ENCODE data around the gene CACNA1S. TPM values are rescaled to one million over a fixed set of nuclear protein-coding genes. Genes with fewer than 3 reads are reported as not detected.

The CACNA1S gene
- total RNA-seq, 1 donor from 2014 or later, result 0.08 TPM

DNA sequence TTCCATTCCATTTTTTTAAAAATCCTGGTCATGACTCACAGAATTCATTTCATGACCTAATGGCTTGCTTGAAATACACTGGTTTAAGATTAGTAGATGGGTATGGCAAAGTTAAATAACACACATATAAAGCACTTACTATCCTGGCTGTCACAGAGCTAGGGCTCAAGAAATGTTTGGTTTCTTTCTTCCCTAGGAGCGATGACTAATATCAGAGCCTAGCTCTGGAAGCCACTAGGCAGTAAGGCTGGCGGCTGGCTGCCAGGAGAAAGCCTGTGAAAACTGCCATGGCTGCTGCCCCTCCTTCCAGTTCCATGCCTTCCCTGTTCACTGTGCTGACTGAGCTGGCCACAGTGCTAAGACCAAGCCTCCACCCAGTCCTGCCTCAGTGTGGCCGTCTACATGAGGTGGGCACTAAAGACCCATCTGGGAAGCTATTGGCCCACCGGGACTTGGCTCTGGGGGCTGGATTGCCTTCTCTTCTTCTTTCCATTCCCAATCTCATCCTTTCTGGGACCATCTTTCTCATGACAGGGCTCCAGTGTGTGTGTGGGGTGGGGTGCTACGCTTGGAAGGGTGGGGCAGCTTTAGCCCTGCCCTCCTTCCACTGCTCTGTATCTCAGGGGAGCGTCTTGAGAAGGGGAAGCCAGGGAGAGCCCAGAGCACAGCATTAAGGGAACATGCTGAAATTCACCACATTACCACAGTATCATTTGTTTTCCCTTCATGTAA is 25.5 kb upstream of the CACNA1S start:
- H3K9me3 Mint-ChIP-seq (ENCODE audit: unreplicated experiment), result no peaks in the 10 kb centered on the region
- TF ChIP-seq, protein P1, sequence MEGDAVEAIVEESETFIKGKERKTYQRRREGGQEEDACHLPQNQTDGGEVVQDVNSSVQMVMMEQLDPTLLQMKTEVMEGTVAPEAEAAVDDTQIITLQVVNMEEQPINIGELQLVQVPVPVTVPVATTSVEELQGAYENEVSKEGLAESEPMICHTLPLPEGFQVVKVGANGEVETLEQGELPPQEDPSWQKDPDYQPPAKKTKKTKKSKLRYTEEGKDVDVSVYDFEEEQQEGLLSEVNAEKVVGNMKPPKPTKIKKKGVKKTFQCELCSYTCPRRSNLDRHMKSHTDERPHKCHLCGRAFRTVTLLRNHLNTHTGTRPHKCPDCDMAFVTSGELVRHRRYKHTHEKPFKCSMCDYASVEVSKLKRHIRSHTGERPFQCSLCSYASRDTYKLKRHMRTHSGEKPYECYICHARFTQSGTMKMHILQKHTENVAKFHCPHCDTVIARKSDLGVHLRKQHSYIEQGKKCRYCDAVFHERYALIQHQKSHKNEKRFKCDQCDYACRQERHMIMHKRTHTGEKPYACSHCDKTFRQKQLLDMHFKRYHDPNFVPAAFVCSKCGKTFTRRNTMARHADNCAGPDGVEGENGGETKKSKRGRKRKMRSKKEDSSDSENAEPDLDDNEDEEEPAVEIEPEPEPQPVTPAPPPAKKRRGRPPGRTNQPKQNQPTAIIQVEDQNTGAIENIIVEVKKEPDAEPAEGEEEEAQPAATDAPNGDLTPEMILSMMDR (IDR thresholded peaks at IDR 0.05; ENCODE audit: unreplicated experiment), result no peak

DNA sequence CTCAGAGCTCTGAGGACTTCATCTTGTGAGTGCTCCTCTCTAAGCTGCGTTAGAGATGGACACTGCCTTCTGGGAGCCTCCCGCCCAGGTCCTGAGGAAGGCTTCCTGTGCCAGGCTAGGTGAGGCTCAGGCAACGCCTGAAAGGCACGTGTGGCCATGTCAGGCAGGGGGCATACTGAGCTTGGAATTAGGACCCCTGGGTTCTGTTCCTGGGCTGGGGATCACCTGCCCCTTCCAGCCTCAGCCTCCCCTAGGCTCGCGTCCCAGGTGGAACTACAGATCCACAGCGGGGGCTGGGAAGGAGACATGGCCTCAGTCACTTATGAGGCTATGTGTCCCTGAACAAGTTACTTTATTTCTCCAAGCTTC is 24.8 kb upstream of the CACNA1S start:
- Mint-ChIP-seq H3K36me3 (ENCODE audit: low read depth, unreplicated experiment) (peaks cover 43% of the 10 kb centered on the region), H3K4me1 (ENCODE audit: unreplicated experiment) (peaks cover 24% of the 10 kb centered on the region), H3K27me3 (ENCODE audit: unreplicated experiment) (peaks cover 16% of the 10 kb centered on the region)

More for the DNA sequence above, 25.5 kb upstream of the CACNA1S start:
- Mint-ChIP-seq H3K27ac (ENCODE audit: unreplicated experiment) (no peak overlapping the region), H3K4me1 (ENCODE audit: unreplicated experiment) (peaks cover 24% of the 10 kb centered on the region), H3K36me3 (ENCODE audit: low read depth, unreplicated experiment) (peaks cover 46% of the 10 kb centered on the region), H3K4me3 (ENCODE audit: unreplicated experiment) (no peak overlapping the region), H3K27me3 (ENCODE audit: unreplicated experiment) (peaks cover 16% of the 10 kb centered on the region)
- no peak for DNase-seq (ENCODE audit: low spot score)

DNA sequence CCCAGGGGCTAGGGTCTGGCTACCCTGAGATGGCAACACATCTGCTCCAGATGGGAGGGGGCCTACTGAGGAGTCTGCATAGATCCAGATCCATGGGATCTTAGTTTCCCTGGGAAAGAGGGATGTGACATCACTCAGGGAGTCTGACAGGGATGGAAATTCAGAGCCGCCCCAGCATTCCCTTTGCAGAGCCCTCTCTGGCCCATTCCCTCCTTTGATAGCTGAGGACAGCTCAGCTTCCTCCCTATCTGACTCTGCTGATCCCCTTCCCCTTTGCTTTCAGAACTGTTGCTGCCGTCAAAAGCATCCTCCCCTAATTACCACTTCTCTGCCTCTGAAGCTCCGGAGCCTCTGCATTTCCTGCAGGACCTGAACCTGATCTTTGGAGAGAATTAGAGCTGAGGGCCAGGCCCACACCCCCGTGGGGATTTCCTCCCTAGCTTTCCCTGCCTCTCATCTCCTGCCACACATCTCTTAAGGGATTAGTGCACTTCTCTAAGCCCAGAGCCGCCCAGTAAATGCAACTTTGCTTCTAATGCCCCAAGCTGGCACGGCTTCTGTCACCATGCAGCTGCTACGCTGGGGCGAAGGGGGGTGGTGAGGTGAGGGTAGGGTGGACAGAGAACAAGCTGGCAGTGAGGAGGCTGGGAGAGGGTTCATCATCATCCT is 24.3 kb upstream of the CACNA1S start:
- TF ChIP-seq, protein P1 (IDR thresholded peaks at IDR 0.05; ENCODE audit: unreplicated experiment), result no peak
- no peak overlapping the region for H3K4me3 Mint-ChIP-seq (ENCODE audit: unreplicated experiment)
- peaks cover 28% of the 10 kb centered on the region for H3K4me1 Mint-ChIP-seq (ENCODE audit: unreplicated experiment)
- no peak for DNase-seq (ENCODE audit: low spot score)
- H3K36me3 Mint-ChIP-seq (ENCODE audit: low read depth, unreplicated experiment), result peaks cover 46% of the 10 kb centered on the region
- H3K27me3 Mint-ChIP-seq (ENCODE audit: unreplicated experiment), result peaks cover 16% of the 10 kb centered on the region
- H3K27ac Mint-ChIP-seq (ENCODE audit: unreplicated experiment), result no peak overlapping the region
- H3K9me3 Mint-ChIP-seq (ENCODE audit: unreplicated experiment), result no peaks in the 10 kb centered on the region

More for the DNA sequence above, 24.8 kb upstream of the CACNA1S start:
- DNase-seq (ENCODE audit: low spot score), result no peak
- H3K9me3 Mint-ChIP-seq (ENCODE audit: unreplicated experiment), result no peaks in the 10 kb centered on the region
- no peak overlapping the region for H3K27ac Mint-ChIP-seq (ENCODE audit: unreplicated experiment)
- TF ChIP-seq, protein P1 (IDR thresholded peaks at IDR 0.05; ENCODE audit: unreplicated experiment), result no peak
- no peak overlapping the region for H3K4me3 Mint-ChIP-seq (ENCODE audit: unreplicated experiment)

DNA sequence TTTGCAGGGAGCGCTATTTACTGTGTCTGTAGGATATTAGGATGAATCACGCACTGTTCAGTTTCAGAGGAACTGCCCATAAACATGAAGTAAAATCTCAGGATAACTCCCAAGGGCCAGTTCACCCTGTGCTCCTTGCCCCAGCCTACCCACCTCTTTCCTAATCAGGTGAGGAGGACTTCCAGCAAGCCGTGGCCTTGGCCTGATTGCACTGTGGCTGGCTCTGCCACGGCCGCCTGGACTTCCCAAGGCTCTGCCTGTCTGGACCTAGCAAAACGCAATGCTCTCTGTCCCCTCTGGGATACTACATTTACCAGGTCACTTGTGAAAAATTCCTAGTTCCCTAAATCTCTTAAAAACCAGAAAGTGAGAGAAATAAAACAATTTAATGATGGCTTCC is 22.2 kb upstream of the CACNA1S start:
- no peak overlapping the region for H3K27ac Mint-ChIP-seq (ENCODE audit: unreplicated experiment)
- peaks cover 14% of the 10 kb centered on the region for H3K27me3 Mint-ChIP-seq (ENCODE audit: unreplicated experiment)
- H3K4me1 Mint-ChIP-seq (ENCODE audit: unreplicated experiment), result peaks cover 26% of the 10 kb centered on the region
- peaks cover 36% of the 10 kb centered on the region for H3K36me3 Mint-ChIP-seq (ENCODE audit: low read depth, unreplicated experiment)
- H3K4me3 Mint-ChIP-seq (ENCODE audit: unreplicated experiment), result peak overlapping the region; percentile 49
- no peaks in the 10 kb centered on the region for H3K9me3 Mint-ChIP-seq (ENCODE audit: unreplicated experiment)
- DNase-seq (ENCODE audit: low spot score), result no peak
- TF ChIP-seq, protein P1 (IDR thresholded peaks at IDR 0.05; ENCODE audit: unreplicated experiment), result no peak

DNA sequence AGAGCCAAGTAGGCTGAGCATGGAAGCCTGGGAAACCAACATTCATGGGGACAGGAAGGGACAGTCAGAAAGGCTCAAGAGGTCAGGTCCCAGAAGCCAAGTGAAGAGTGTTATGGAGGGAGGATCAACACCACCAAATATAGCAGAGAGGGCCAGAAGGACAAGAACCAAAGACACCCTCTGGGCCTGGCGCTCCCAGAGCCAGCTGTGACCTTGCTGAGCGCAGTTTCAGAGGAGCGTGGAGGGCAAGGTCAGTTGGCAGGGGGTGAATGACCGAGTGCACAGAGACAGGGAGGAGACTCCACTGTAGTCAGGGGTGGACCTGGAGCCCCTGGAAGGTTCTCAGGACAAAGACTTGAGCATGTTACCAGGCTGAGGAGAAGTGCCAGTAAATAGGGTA is 19.2 kb upstream of the CACNA1S start:
- peak overlapping the region; percentile 12 for H3K4me3 Mint-ChIP-seq (ENCODE audit: unreplicated experiment)
- TF ChIP-seq, protein P1 (IDR thresholded peaks at IDR 0.05; ENCODE audit: unreplicated experiment), result no peak
- peaks cover 14% of the 10 kb centered on the region for H3K4me1 Mint-ChIP-seq (ENCODE audit: unreplicated experiment)
- H3K36me3 Mint-ChIP-seq (ENCODE audit: low read depth, unreplicated experiment), result peaks cover 28% of the 10 kb centered on the region
- peaks cover 14% of the 10 kb centered on the region for H3K27me3 Mint-ChIP-seq (ENCODE audit: unreplicated experiment)
- no peak for DNase-seq (ENCODE audit: low spot score)
- H3K27ac Mint-ChIP-seq (ENCODE audit: unreplicated experiment), result no peak overlapping the region
- H3K9me3 Mint-ChIP-seq (ENCODE audit: unreplicated experiment), result no peaks in the 10 kb centered on the region
